ENCODE measurements around the gene UBN1.
A peak's percentile ranks its signal among the peaks of the same experiment; 100 is the strongest.

Gene UBN1

DNA sequence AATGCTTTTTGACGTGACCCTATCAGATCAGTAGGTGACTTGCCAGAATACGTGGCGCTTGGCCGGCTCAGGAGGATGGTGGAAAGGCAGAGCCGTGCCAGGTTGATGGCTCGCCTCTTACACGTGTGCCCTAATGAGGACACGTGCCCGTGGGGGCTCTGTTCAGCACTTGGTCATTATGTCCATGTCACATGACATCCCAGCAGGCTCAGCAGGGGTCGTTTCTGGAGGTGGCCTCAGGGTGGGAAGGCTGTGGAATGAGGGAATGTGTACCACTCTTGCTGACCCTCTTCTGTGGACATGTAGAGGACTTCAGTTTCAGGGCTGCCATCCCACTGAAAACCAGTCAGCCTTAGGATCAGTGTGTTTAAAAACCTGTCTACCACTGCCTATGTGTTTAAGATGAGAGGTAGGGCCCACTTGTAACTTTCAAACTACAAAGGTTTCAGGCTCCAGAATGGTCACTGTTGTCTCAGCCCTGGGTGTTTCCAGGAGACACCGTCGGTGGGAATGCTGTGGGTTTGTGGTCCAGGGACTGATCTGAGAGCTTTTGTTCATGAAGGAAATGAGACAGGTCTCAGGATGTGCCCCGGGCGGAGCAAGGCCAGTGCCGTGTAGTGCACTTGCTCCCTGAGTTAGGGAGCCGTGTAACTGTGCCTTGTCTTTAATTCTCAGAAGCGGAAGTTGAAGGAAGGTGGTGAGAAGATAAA lies 12.1 kb downstream of the UBN1 start:
- no peak for DNase-seq

DNA sequence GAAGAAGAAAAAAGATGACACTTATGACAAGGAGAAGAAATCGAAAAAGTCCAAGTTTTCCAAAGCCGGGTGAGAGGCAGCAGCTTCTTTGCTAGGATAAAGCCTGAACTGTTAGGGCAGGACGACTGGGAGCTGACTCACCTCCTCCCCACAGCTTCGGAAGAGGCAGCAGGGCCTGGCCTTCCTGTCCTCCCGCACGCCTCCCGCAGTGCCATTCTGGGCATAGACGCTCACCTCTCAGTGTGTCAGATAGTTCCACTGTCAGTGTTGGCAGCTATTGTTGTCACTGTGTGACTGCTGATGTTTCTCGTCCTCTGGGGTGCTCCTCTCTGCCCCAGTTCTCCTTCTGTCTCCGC lies 12.6 kb downstream of the UBN1 start:
- DNase-seq, result no peak

DNA sequence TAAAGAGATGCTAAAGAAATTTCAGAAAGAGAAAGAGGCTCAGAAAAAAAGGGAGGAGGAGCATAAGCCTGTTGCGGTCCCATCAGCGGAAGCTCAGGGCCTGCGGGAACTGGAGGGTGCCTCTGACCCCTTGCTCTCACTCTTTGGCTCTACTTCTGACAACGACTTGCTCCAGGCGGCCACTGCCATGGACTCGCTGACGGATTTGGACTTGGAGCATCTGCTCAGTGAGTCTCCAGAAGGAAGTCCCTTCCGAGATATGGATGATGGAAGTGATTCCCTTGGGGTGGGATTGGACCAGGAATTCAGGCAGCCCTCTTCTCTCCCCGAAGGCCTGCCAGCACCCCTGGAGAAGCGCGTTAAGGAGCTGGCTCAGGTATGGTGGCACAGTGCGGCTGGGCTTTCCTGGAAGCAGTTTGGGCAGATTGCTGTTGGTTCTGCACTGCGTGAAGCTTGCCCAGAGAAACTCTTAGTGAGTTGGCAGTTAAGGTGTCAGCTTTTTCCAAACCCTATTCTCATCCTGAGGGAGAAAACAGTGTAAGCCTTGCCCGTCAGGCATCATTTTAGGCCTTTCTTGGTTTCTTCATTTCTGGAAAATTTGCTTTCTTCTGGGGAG lies 13.6 kb downstream of the UBN1 start:
- no peak for DNase-seq

DNA sequence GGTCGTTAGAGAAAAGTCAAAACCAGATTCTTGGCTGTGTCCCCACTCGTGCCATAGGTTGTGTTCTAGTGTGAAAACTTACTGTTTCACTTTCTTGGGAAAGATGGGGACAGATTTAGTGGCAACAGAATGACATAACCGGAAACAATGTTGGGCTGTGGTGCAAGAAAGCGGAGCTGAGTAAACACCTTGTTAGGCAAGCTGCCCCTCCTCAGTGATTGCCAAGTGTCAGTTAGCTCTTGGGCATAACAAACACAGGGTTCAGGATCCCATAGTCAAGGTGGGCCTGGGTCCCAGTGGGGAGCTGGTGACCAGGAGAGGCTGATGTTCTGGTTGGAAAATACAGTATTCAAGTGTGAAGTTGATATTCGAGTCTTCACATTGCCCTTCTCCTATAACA lies 15.4 kb downstream of the UBN1 start:
- DNase-seq, result no peak

DNA sequence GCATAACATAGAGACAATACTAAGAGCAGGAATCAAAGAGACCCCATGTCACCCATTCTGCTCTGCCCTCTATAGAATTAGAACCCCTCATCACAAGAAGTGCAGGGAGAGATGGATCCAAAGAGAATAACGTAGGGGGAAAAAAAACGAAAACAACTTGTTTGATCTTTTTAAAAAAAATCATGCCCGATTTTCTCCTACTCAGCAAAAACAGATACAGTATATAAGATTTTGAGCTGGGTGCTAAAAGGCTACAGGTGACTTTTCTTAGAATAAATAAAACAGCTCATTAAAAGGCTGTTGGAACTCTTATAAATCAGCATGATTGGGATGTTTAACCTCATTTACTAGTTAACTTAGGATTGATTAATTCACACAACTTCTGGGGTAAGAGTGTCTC lies 17.4 kb downstream of the UBN1 start:
- DNase-seq, result no peak

DNA sequence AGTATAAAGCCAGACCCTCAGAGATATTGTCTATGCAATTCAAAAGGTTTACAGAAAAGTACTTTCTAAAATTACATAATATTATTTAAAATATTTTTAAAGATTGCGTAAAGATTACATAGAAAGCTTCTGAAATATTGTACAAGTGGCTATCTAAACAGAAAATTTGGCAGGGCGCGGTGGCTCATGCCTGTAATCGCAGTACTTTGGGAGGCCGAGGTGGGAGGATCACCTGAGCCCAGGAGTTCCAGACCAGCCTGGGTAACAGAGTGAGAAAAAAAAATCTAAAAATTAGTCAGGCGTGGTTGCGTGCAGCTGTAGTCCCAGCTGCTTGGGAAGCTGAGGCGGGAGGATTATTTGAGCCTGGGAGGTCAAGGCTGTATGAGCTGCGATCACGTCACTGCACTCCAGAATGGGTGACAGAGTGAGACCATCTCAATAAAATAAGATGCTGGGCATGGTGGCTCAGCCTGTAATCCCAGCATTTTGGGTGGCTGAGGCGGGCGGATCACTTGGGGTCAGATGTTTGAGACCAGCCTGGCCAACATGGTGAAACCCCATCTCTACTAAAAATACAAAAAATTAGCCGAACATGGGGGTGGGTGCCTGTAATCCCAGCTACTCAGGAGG lies 18.1 kb downstream of the UBN1 start:
- DNase-seq, result no peak

DNA sequence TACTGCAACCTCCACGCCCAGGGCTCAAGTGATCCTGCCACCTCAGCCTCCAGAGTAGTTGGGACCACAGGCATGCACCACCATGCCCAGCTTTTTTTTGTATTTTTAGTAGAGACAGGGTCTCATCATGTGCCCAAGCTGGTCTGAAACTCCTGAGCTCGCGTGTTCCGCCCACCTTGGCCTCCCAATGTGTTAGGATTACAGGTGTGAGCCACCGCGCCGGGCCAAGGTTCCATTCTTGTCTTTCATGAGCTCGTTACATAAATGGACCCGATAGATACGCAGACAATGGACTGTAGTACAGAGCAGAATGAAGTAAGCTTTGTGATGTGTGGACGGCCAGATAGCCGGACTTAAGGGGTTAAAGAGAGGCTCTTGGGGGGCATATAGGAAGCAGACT lies 19.3 kb downstream of the UBN1 start:
- no peak for DNase-seq

DNA sequence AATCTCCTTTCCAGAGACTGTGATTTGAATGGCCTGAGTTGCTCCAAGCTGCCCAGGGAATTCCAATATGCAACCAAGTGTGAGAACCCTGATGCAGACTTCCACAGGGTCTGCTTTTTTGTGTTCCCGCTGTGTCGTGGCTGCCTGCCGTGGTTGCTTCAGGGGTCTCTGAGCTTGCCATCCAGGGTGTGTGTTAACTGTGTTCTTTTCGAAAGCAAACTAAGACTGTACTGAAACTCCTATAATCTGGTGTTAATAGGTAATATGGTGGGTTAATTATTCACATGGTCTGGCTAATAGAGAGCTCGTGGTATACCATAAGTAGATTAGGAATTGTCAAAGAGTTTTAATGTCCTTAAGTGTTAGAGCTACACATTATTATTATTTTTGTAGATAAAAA lies 20.7 kb downstream of the UBN1 start:
- DNase-seq, result no peak

DNA sequence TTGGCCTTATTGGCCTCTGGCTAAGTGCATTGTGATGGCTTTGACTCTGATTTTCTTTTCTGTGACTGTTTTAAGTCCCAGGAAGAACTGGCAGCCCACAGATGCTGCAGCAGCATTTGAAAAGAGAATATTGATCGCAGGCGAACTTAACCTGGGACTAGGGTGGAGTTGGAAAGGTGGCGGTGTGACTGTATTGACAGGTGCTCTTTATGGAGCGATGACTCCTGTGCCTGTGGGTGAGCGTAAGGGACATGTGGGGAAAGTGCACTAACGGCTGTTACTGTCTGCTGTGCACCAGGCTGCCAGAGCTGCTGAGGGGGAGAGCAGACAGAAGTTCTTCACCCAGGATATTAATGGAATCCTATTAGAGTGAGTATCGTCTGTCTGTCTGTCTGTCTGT lies 21.3 kb downstream of the UBN1 start:
- DNase-seq, result no peak

DNA sequence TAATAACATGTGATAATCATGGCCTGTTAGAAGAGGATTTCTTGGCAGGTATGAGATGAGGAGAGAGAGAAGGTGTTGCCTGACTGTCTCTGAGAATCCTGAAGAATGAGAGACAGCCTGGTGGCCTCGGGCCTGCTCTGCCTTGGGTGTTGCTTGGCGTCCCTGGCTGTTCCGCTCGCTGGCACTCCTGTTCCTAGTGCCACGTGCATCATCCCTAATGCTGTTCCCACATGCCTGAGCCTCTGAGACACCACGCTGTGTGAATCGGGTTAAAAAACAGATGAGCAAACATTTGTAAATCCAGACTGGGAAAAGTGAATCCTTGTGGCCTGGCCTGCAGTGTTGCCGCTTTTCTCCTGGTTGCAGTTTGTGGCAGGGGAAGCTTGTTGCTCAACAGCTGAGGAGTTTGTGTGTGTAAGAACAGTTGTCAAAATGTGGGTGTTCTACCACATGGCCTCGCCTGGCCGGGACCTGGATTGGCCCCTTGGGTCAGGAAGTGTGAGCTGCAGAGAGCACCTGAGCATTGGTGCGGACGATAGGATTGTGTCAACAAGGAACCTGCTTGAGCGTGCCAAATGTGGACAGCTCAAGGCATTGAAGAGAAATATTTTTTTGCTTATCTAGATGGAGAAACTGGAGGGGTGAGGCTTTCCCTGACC lies 22.0 kb downstream of the UBN1 start:
- peak in 1 of 56 donors; percentile 8 for DNase-seq

DNA sequence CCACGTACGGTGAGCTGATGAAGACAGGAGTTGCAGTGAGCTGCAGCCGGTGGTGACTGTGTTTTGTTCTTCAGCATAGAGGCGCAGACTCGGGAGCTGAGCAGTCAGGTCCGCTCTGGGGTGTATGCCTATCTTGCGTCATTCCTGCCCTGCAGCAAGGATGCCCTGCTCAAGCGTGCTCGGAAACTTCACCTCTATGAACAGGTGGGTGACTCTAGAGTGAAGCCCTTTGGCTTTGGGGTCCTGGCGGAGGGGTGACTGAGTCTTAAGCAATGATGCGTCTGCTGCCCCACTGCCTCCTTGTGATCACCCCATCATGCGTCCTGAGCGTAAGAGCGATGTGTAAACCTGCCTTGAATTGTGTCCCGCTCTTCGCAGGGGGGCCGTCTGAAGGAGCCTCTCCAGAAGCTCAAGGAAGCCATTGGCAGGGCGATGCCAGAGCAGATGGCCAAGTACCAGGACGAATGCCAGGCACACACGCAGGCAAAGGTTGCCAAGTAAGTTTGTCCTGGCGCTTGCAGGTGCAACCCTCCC lies 22.9 kb downstream of the UBN1 start:
- DNase-seq, result peak in 8 of 56 donors; percentile 7 to 63 (median 29)

DNA sequence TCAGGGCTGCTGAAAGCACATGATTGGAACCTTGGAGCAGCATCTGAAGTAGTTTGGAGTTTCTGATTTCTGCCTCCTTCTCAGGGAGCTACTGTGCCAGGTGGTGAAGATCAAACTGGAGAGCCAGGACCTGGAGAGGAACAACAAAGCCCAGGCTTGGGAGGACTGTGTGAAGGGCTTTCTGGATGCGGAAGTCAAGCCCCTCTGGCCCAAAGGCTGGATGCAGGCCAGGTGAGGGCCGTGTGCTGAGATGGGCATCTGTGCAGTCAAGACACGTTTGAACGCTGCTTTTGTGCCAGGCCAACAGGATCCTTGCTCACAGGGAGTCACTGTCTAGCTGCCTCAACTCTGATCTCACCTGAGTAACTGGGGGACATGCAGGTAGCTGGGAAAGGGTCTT lies 23.8 kb downstream of the UBN1 start:
- DNase-seq, result no peak

DNA sequence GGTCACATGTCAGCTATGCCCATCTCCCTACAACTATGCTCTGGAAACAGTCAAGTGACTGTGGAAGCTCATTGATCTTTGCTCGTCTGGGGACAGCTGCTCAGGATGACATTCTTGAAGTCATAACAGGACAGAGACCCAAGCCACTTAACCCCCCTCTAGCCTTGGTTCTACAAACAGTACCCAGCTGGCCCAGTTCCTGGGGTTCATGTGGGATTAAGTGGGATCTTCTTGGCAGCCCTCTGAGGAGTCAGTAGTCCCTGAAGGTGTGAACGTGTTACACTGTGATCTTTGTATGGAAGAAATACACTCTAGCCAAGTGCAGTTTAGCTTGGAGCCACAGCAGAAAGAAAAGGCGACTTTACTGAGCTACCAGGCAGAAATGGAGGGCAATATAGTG lies 25.8 kb downstream of the UBN1 start:
- no peak for DNase-seq

DNA sequence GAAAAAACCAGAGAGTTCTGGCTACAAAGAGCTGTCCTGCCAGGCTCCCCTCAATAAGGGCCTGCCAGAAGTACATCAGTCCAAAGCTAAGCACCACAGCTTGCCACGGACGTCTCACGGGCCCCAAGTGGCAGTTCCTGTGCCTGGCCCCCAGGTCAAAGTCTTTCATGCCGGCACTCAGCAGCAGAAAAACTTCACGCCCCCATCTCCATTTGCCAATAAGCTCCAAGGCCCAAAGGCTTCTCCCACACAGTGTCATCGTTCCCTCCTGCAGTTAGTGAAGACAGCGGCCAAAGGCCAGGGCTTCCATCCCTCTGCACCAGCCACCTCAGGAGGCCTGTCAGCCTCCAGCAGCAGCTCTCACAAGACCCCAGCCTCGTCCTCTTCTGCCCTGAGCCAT lies 27.4 kb downstream of the UBN1 start:
- no peak for DNase-seq

DNA sequence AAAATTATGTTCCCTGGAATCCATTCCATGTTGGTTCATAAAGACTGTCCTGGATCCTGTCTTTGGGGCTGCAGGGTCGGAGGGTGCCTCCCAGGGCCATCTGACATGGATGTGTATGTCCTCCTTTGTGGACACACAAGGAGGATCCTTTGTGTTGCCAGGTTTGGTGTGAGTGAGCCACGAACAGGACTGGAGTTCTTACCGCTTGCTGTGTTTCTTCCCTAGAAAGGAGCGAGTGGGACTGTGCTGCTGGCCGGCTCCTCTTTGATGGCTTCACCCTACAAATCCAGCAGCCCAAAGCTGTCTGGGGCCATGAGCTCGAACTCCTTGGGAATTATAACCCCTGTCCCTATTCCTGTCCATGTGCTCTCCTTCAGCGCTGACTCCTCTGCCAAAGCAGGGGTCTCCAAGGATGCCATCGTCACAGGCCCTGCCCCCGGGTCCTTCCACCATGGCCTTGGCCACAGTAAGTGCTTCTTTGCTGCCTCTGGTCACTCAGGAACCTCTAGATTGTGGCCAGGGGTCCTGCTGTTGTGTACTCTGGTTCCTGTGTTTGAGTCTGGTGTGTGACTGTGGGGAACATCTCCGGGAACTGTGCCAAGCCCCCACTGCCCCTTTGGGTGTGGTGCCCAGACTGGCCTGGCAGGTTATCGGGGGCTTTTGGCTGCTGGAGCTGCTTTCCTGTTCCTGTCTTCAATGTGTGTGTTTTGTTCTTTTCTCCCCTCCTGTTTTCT lies 29.5 kb downstream of the UBN1 start:
- no peak for DNase-seq

DNA sequence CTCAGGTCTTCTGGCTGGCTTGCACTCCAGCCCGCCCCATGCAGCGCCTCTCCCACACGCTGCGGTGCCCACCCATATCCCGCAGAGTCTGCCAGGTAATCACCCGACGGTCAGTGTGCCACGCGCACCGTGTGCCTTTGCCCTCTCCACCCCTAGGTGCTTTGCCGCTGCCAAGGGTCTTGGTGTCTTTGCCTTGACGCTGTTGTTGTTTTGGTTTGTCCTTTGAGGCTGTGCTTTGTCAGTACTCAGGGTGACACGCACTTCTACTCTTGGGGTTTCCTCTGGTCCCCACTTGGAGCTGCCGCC lies 30.1 kb downstream of the UBN1 start:
- no peak for DNase-seq

DNA sequence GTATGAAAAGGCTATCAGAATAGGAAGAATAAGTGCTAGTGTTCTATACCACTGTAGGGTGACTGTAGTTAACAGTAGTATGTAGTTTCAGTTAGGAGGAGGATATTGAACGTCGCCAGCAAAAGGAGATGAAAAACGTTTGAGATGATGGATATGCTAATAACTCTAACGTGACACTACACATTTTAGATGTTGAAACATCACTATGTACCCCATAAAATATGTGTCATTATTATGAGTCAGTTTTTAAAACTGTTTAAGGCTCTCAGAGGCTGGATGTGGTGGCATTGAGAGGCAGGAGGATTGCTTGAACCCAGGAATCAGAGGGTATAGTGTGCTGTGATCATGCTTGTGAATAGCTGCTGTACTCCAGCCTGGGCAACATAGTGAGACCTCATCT lies 31.8 kb downstream of the UBN1 start:
- no peak for DNase-seq

DNA sequence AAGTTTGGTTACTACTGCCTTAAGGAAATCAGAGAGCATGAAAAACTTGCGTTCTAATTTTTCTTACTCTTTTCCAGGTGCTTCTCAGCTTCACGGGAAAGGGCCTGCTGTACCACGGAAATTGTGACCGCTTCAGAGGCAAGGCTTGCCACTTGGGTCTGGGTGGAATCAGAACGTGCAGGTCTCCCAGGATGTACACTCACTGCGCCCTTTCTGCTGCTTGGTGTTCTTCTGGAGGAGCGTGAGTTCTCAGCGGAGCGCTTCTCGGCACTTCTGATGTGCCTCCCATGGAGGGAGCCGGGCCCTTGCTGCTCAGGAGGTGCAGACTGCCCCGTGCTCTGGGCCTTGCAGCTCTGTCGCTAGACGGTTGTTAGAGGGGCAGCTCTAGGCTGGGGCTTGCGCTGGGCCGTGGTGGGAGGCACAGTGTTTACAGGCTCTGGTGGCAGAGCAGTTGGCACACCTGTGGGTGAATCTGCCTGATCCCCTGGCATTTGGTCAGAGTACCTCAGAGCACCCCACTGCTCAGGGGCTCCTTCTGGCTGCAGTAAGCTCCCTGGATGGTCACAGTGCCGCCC lies 32.8 kb downstream of the UBN1 start:
- no peak for DNase-seq

DNA sequence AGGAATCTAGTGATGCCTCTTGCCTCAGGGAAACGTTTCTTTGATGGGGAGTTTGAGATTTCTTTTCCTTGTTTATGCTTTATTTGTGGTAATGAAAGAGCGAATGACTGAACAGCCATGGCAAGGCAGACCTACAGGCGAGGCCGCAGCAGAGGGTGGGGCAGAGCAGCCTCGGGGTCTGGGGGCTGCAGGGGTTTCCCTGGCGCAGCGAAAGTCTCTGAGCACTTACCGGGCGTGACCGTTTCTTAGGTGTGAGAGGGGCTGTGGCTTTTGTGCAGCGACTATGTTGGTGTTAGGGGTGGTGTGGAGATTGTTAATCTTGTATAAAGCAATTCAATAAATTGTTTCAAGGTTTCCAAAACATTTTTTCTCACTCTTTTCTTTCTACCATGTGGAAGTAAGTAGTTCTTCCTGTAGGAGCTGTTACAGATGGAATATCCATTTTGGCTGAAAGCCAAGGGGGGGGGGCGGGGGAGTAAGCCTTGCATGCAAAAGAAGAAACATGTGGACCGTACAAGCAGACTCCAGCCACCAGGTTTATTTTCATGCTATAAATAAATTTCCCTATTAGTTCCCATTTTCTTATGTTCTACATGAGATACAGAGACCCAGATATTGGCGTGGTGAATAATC lies 34.8 kb downstream of the UBN1 start:
- peak in 7 of 56 donors; percentile 3 to 34 (median 21) for DNase-seq

DNA sequence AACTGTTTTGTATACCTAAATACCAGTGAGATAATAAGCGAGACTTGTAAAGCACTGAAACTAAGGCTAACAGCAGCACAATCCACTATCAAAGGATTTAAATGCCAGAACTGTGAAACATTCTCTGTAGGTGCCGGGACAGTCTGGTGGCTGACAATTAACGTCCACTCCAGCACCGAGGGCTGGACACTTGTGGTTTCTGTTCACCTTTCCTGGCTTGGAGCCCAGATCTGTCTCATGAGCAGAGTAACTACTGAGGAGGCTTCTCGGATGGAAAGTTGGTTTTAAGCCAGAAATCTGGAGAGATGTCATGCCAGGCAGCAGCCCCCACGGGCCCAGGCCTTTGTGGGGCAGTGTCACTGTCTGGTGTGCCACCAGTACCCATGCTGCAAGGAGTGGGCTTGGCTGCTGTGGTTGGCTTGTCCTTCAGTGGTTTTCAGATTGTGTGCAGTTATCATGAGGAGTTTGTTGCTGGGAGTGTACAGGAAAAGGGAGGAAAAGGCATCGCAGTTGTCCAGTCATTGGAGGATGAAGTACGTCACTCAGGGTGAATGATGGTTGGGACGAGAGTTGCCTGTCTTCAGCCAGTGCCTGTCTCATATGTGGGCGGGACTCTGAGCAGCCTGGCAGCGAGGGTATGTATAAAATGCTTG lies 35.5 kb downstream of the UBN1 start:
- DNase-seq, result no peak

Data from amygdala (tissue), 56 donors.